Stomach (tissue), 9 donors: ENCODE measurements around the gene INF2. TPM values are rescaled to one million over a fixed set of nuclear protein-coding genes. Genes with fewer than 3 reads are reported as not detected.

Source experiments
- DNase-seq, 2 donors: peaks; one replicate each; pipeline versions ENCODE4 v3.0.0 to v3.0.0-alpha.2; 2013 to 2019
- H3K27ac ChIP-seq, 5 donors: fragments of 200-600 bp in 4 of 5; sonication (generic) in 4 of 5; one replicate each; pipeline ENCODE4 v1.5.1; 2013 to 2019; ENCODE audit warnings: mild to moderate bottlenecking in 1 of 5, moderate library complexity in 1 of 5
- H3K27me3 ChIP-seq, 3 donors: fragments of 200-600 bp; sonication (generic); one replicate each; pipeline ENCODE4 v1.5.1; 2017 to 2019; ENCODE audit warnings: mixed run types in 1 of 3
- H3K36me3 ChIP-seq, 4 donors: fragments of 200-600 bp; sonication (generic); 1 replicate in 3 of 4; 2 replicates in 1 of 4; pipeline ENCODE4 v1.5.1; 2016 to 2019
- H3K4me1 ChIP-seq, 4 donors: fragments of 200-600 bp; sonication (generic); one replicate each; pipeline ENCODE4 v1.5.1; 2016 to 2019
- H3K4me3 ChIP-seq, 4 donors: fragments of 200-600 bp; sonication (generic) in 3 of 4; one replicate each; pipeline ENCODE4 v1.5.1; 2016 to 2019; ENCODE audit warnings: mild to moderate bottlenecking in 1 of 4
- H3K9me3 ChIP-seq, 4 donors: fragments of 200-600 bp; sonication (generic); one replicate each; pipeline ENCODE4 v1.5.1; 2016 to 2019
- CTCF ChIP-seq, 7 experiments: fragments of 450-650 bp in 4 of 7; fragments of 200-600 bp in 3 of 7; sonication (generic) in 3 of 7; IDR thresholded peaks; one replicate each; pipeline ENCODE4 v1.5.1; 2016 to 2019; ENCODE audit warnings: antibody characterized with exemption in 7 of 7, control low read depth in 2 of 7, mild to moderate bottlenecking in 1 of 7
- EP300 ChIP-seq: sonication (generic); formaldehyde crosslinking; IDR thresholded peaks from one replicate; pipeline ENCODE4 v1.6.1; 2017; ENCODE audit warnings: antibody characterized with exemption
- POLR2A ChIP-seq, 4 donors: fragments of 450-650 bp; IDR thresholded peaks; one replicate each; pipeline ENCODE4 v1.6.1; 2016; ENCODE audit warnings: antibody characterized with exemption in 4 of 4, control low read depth in 2 of 4, mild to moderate bottlenecking in 1 of 4, moderate library complexity in 1 of 4
- POLR2AphosphoS5 ChIP-seq, 3 donors: sonication (generic); formaldehyde crosslinking; IDR thresholded peaks; one replicate each; pipeline ENCODE4 v1.6.1; 2016; ENCODE audit warnings: antibody characterized with exemption in 3 of 3
- WGBS, 5 donors: extraction: QIAGEN DNeasy Blood & Tissue Kit in 3 of 5; methylation state at CpG; one replicate each; pipeline versions ENCODE4 v1.1.5 to v1.1.7; 2013 to 2018; 5-methylcytosine and 5-hydroxymethylcytosine counted together
- intact Hi-C: fragments of 100-400 bp; cut with DNase I; formaldehyde crosslinking; loops from one replicate; pipeline ENCODE4 v1.15.1; 2023; ENCODE audit warnings: low total_unique reads
- polyA plus RNA-seq, 3 donors: library from polyadenylated mRNA; stranded (reverse); fragments of 200-250 nt; gene quantifications; one replicate each; pipeline ENCODE4 v1.2.3, GENCODE V29; 2013
- total RNA-seq, 5 donors: library from RNA; depleted of rRNA; stranded (reverse); fragments of >200 nt; gene quantifications; one replicate each; pipeline versions ENCODE4 v1.1.0 to v1.2.3, GENCODE V29; 2014 to 2016
- donor health status: healthy with polysubstance abuse.
- donor health status: Bipolar disorder and iron deficiency.
- donor health status: healthy.

INF2 gene
- total and polyA plus RNA-seq, 8 donors, result 45.9 to 385 (median 146) TPM

GRCh38 chr14:104654119-104654518 lies 35.3 kb upstream of the INF2 start:
- no peak overlapping the region for H3K27ac ChIP-seq
- H3K36me3 ChIP-seq, result no peaks in the 10 kb centered on the region
- no peaks in the 10 kb centered on the region for H3K9me3 ChIP-seq
- H3K4me1 ChIP-seq, result peaks cover 4 to 12% (median 10%) of the 10 kb centered on the region in 4 donors
- TF ChIP-seq CTCF (IDR thresholded peaks at IDR 0.05) (no peak), EP300 (no peak), POLR2A (IDR thresholded peaks at IDR 0.05) (no peak), POLR2AphosphoS5 (IDR thresholded peaks at IDR 0.05) (no peak)
- no peak overlapping the region for H3K4me3 ChIP-seq
- peaks cover 0 to 3% (median 3%) of the 10 kb centered on the region in 3 donors for H3K27me3 ChIP-seq
- 32 to 64% (median 55%) methylated on average over 6 of the region's 6 CpGs for WGBS, 5 donors
- DNase-seq, result no peak
- intact Hi-C loops, result no loop called here

GRCh38 chr14:104655128-104655848 lies 34.1 kb upstream of the INF2 start:
- Histone ChIP-seq H3K27me3 (peaks cover 0 to 15% (median 7%) of the 10 kb centered on the region in 3 donors), H3K4me3 (no peak overlapping the region), H3K9me3 (no peaks in the 10 kb centered on the region), H3K36me3 (no peaks in the 10 kb centered on the region), H3K4me1 (peaks cover 4 to 17% (median 9%) of the 10 kb centered on the region in 4 donors), H3K27ac (no peak overlapping the region)
- TF ChIP-seq EP300 (no peak), POLR2A (IDR thresholded peaks at IDR 0.05) (no peak), POLR2AphosphoS5 (IDR thresholded peaks at IDR 0.05) (no peak), CTCF (IDR thresholded peaks at IDR 0.05) (no peak)
- intact Hi-C loops, result loop anchor here (5.0 kb wide), 1 partner anchor 52 kb away; no protein-coding TSS in a partner anchor
- WGBS, 5 donors, result 88 to 96% (median 94%) methylated on average over 14 of the region's 14 CpGs
- no peak for DNase-seq

GRCh38 chr14:104656014-104656714 lies 33.3 kb upstream of the INF2 start:
- no peak for DNase-seq
- peaks cover 0 to 3% (median under 1%) of the 10 kb centered on the region in 4 donors for H3K9me3 ChIP-seq
- H3K36me3 ChIP-seq, result no peaks in the 10 kb centered on the region
- no peak overlapping the region for H3K4me3 ChIP-seq
- H3K4me1 ChIP-seq, result peaks cover 0 to 12% (median 3%) of the 10 kb centered on the region in 4 donors
- WGBS, 5 donors, result 69 to 84% (median 79%) methylated on average over 28 to 29 of the region's 29 CpGs
- H3K27ac ChIP-seq, result no peak overlapping the region
- intact Hi-C loops, result loop anchor here (5.0 kb wide), 1 partner anchor 51 kb away; no protein-coding TSS in a partner anchor
- peaks cover 0 to 21% (median 10%) of the 10 kb centered on the region in 3 donors for H3K27me3 ChIP-seq
- no peak for TF ChIP-seq POLR2AphosphoS5 (IDR thresholded peaks at IDR 0.05)
- TF ChIP-seq EP300, result no peak
- TF ChIP-seq CTCF (IDR thresholded peaks at IDR 0.05), result no peak
- TF ChIP-seq POLR2A (IDR thresholded peaks at IDR 0.05), result no peak

- Histone ChIP-seq H3K36me3 (no peaks in the 10 kb centered on the region), H3K4me1 (peaks cover 0 to 12% (median 3%) of the 10 kb centered on the region in 4 donors), H3K9me3 (peaks cover 0 to 9% (median 2%) of the 10 kb centered on the region in 4 donors), H3K27me3 (peaks cover 0 to 25% (median 10%) of the 10 kb centered on the region in 3 donors), H3K4me3 (no peak overlapping the region), H3K27ac (no peak overlapping the region)
- intact Hi-C loops, result loop anchor here (5.0 kb wide), 1 partner anchor 50 kb away; no protein-coding TSS in a partner anchor
- TF ChIP-seq POLR2A (IDR thresholded peaks at IDR 0.05) (no peak), POLR2AphosphoS5 (IDR thresholded peaks at IDR 0.05) (no peak), CTCF (IDR thresholded peaks at IDR 0.05) (no peak), EP300 (no peak)
- no peak for DNase-seq
- WGBS, 5 donors, result 53 to 79% (median 76%) methylated on average over 8 of the region's 8 CpGs
Measured at GRCh38 chr14:104657101-104657524, 32.3 kb upstream of the INF2 start.
